ENCODE results near the gene TJP2.

Gene TJP2

DNA sequence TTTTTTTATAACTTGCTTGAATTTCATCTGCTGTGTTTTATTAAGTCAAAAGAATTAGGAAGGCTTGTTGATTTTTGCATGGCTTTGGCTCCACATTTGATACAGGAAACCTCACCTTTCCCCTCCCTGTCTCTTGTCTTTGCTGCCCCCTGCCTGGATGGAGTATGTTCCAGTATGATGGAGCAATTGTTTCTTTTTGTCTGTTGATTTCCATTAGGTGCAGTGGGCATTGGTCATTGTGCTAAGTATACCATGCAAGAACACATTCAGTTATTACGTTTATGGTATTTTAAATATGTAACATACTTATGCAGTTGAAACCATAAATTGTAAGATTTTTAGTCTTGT lies 19.6 kb downstream of the TJP2 start:
- no peak for DNase-seq

GRCh38 chr9:69194702-69195418 lies 20.8 kb downstream of the TJP2 start:
- DNase-seq: no peak

DNA sequence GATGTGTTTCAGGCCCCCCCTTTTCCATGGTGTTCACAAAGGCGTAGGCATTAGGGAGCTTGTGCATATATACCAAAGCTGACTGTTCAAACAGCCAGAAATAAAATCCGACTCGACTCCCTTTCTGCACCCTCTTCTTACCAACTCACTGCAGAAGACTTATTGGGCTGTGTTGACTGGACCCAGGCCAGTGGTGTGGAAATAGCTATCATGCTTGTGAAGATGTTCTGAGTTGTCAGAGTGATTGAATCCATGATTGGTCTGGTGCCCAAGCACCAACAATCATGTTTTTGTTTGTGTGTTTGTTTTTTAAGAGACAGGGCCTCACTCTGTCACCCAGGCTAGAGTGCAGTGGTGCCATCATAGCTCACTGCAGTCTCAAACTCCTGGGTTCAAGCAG lies 21.6 kb downstream of the TJP2 start:
- no peak for DNase-seq

DNA sequence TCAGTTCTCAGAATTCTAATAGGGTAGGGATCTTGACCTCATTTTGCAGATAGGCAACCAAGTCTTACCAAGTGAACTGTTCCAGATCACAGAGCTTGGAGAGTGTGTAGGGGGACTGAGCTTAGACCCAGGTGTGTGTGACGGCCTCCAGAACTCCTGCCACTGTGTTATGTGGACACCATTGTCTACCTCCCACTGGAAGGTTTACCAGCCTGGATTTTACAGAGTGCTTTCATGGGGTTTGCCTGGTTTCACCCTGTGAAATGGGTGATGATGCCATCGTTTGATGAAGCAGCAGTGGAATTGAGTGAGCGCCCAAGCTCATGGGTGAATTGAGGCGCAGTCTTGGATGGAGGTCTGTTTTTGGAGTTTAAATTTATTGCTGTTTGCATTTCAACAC lies 23.6 kb downstream of the TJP2 start:
- no peak for DNase-seq

DNA sequence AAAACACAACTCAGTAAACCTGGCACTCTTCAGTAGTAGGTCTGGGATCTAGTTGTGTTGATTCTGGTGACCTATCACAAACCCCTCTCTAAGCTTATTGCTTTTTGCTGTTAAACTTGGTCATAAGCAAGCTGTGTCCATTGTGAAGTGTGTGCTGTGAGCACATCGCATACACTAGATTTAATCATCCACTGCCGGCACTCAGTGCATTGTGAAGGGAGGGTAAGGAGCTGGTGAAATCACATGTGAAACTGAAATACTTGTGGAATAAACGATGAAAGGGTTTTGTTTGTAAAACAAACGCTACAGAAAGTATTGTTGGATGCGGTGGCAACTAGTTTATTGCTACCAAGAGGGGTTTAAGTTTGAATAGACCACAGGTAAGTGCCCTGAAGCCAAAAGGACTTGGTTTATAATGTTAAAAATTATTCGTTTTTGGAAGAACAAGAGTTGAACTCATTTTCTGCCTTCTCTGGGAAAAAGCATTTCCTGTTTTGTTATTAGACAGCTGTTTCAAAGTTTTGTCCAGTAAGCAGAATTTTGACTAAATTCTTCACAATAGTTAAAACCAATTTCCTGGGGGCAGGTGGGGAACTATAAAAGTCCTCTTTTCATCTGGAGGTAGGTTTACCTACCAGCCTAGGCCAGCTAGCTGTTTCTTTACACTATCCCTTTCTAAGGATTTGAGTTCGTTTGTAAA lies 24.6 kb downstream of the TJP2 start:
- no peak for DNase-seq

- no peak for DNase-seq
Observed at GRCh38 chr9:69199769-69200470, 25.8 kb downstream of the TJP2 start.

DNA sequence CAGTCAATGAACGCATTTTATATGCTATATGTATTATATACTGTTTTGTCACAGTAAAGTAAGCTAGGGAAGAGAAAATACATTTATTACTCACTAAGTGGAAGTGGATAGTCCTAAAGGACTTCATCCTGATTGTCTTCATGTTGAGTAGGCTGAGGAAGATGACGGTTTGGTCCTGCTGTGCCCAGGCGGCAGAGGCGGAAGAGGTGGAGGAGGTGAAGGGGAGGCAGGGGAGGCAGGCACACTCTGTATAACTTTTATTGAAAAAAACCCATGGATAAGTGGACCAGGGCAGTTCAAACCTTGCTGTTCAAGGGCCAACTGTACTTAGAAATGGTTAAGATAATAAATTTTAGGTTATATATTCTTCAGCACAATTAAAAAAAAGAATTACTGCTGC lies 28.5 kb downstream of the TJP2 start:
- no peak for DNase-seq

DNA sequence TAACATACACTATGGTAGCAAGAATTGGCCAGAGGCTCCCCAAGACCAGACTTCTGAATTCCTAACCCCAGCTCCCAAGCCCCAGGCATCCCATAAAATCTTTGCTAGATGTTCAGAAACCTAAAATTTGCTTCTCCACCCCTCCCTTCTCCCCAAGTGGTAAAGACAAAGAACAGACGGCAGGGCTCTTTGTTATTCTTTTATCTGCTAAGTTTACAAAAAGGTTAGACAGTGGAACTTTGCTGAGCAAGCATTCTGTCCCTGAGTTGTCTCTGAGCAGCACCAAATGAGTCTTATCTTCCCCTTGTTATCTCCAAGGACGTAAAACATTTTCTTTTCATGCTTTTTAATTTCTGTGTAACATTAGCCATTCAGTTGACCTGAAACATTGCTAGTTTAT lies 30.2 kb downstream of the TJP2 start:
- no peak for DNase-seq

GRCh38 chr9:69204849-69205248 lies 30.8 kb downstream of the TJP2 start:
- no peak for DNase-seq

DNA sequence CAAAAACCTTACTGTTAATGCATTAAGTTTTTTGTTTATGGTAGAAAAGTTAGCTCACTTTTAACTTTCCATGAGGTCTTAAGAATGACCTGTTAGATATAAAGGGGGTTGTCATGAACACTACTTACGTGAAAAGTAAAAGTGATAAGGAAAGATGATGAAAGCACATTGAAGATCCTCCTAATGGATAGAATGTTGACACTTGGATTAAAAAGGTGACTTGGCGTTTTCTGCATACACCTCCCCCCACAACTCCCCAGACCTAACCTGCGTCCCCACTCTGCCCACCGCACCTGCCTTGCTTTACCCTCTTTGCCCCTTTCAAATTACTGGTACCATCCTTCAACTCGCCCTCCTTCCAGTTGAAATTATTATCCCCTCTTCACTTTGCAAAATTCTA lies 32.0 kb downstream of the TJP2 start:
- DNase-seq: no peak

- no peak for DNase-seq
Observed at GRCh38 chr9:69207503-69207902, 33.4 kb downstream of the TJP2 start.

DNA sequence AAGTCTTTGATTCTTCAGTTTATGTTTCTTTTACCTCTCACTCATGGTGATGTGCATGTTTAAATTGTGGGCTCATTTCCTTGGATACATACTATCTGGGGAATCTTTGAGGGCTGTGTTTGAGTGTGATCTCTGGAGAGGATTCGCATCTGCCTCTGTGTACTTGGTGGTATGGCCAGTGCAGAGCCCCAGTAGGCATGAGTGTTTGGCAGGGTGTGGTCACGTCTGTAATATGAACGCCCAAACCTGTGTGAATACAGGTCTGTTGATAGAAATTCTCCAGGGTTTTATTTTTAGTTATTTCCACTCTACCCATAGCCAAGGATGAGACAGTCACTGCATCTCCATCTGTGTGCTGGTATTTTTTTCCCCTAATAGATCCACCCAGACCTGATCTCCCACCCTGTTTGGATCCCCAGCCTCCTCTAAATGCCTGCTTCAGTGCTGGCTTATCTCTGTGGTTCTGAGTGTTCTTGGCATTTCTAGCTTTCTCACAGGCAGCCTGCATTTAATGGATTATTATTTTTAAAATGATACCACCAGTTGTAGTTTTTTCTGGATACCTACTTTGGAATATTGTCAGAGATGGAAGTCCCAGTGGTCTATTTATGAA lies 37.5 kb downstream of the TJP2 start:
- no peak for DNase-seq

DNA sequence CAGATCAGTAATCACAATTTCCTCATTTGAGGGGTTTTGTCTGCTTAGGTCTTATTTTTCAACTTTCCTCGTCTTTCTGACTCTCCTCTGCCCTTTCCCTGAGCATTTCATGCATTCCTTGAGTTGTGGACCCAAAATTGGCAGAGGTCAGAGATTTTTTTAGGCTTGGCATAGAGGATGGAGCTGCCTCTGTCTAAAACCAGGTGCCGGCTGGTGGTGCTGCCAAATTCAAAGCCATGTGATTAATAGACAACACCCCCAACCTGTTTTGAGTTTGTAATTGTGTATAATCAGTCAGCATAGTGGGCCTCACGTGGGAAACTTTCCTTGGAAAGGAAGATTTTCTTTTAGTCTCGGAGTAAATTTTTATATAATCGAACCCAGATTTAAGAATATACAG lies 39.6 kb downstream of the TJP2 start:
- DNase-seq: no peak

DNA sequence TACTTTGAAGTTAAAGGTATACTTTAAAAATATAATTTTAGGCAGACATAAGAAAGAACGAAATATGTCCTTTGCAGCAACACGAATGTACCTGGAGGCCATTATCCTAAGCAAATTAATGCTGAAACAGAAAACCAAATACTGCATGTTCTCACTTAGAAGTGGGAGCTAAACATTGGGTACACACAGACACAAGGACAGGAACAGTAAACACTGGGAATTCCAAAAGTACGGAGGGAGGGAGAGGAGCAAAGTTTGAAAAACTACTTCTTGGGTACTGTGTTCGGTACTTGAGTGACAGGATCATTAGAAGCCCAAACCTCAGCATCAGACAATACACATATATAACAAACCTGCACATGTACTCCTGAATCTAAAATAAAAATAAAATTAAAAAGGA lies 40.9 kb downstream of the TJP2 start:
- no peak for DNase-seq

DNA sequence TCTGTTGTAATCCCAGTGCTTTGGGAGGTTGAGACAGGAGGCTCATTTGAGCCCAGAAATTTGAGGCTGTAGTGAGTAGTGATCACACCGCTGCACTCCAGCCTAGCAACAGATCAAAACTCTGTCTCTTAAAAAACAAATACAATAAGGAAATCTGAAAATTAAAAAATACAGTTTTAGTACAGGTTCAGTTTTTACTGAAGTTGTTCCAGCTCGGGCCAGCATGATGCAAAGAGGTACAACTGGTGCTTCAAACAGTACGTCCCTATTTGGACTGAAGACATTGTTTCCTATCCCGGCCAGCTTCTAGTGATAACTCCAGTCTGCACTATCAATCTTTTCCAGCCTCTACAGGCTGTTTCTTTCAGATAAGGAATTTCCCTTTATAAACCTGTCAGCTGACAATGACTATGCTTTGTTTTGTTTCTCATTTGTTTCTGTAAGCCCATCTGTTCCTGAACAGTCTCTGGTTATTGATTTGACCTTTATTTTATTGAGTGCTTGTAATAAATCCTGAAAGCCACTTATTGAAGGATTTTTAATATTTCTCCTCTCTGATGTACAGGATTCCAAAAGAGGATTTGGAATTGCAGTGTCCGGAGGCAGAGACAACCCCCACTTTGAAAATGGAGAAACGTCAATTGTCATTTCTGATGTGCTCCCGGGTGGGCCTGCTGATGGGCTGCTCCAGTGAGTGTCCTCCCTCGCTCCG lies 41.9 kb downstream of the TJP2 start:
- no peak for DNase-seq

GRCh38 chr9:69218166-69218565 lies 44.1 kb downstream of the TJP2 start:
- no peak for DNase-seq

GRCh38 chr9:69221036-69221435 lies 47.0 kb downstream of the TJP2 start:
- no peak for DNase-seq

DNA sequence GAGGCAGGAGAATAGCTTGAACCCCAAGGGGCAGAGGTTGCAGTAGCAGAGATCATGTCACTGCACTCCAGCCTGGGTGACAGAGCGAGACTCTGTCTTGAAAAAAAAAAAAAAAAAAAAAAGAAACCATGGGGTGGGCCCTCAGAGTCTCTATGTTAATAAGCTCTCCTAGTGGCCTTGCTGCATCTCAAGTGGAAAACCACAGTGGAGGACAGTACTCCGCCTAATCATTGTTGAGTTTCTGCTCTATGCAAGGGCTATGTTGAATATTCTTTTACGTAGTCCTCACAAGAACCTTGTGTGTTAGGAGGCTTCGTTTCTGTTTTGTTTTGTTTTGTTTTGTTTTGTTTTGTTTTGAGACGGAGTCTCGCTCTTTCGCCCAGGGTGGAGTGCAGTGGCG lies 48.9 kb downstream of the TJP2 start:
- DNase-seq: no peak

- DNase-seq: no peak
Observed at GRCh38 chr9:69223605-69224004, 49.5 kb downstream of the TJP2 start.

DNA sequence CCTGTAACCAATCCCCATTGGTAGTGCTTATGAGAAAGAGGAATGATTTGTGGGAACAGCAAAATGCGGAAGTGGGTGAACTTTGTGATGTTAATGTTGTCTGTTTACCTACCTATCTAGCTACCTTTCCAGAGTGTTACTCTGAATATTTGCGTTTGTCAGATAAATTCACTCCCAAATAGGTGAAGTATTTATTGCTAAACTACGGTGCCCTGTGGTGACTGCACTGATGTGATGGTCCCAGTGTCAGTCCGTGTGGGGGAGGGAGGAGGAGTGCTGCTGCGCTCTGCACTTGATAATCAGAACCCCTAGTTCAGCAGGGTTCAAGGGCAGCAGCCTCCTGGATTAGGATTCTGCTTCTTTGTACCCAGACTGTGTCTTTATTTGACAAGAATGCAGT lies 55.3 kb downstream of the TJP2 start:
- no peak for DNase-seq

DNA sequence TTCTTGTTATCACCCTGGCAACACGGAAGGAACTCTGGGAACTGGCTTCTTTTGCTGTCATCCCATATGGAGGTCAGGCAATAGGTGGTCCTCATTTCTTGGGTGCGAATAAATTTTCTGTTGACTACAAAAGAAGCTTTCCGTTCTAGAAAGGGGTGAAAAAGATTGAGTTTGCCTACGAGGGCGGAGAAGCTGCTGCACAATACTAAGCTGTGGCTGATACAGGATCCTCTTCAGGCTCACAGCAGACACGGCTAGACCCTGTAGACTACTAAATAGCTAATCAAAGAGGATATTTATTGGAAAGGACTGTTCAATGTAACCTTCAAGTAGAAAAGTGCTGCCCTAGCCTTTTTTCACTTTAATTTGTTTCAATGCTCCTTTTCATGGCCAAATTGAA lies 58.1 kb downstream of the TJP2 start:
- DNase-seq: no peak

- DNase-seq: no peak
Observed at GRCh38 chr9:69234683-69235082, 60.6 kb downstream of the TJP2 start.

DNA sequence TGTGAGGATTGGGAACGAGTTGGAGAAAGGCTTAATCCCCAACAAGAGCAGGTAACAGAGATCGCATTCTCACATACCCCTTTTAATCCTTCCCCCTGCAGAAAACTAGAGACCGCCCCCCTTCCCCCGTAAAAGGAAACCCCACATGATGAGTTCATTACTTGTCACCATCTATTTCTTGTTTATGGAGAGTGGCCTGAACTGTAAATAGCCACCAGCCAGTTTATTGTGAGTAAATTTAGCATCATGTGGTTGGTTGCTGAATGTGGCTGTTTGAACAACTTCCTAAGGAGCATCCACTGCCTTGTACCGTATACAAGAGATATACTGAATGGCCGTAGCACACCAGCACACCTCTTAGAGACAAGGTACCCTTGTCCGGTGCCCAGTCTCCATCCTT lies 62.1 kb downstream of the TJP2 start:
- DNase-seq: no peak
